Fibroblast of skin of scalp (primary cell): ENCODE results near the gene DENND2D.

ENCODE experiments used
- DNase-seq: peaks from one replicate; pipeline ENCODE4 v3.0.0-alpha.2; 2013

DENND2D gene

DNA sequence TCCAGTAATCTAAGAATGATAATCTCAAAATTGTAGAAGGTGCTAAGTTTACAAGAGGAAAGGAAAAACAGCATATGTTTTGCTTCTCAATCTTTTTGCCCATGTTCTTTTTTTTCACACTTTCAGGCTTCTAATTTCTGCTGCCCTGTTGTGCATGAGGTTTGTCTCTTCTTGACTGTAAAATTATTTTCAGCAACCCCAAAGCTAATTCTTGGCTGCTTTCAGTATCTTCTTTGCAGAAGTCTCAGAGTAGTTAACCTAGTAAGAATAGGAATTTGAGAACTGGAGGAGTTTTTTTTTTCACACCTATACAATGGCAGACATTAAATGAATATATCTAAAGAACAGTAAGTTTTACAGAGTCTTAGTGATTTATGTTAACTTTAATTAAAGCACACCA lies 26.4 kb downstream of the DENND2D start:
- no peak for DNase-seq

DNA sequence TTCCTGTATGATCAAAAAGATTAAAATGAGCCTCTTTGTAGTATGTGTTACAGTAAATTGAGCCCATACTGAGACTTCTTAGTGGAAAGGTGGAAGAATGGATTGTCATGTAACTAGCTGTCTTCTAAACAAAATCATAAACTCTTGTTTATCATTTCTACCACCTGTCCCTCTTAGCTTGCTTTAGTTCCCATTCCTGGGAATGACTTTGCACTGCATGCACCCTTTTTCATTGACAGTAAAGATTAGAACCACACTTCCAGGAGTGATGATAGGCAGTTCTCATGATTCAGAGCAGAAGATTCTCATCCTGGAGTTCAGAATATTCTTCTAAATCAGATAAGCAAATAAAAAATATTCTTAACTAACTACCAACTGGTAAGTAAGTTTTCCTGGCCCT lies 28.0 kb downstream of the DENND2D start:
- no peak for DNase-seq

DNA sequence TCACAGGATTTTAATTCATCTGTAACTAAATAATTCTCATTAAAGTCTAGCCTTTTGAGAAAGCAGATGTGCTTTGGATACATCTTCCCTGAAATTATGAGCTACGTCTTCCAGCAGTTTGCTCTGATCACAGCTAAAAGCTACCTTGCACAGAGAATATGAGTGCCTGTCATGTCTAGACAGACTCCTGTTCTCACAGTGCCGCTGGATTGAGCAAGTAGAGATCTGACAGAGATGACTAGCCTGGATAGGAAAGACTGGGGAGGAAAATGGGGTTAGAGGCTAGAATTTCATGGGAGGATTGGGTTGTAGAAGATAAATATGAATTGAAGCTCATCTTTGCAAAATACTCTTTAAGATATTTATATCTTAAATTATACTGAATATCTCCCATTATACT lies 36.3 kb downstream of the DENND2D start:
- DNase-seq: no peak

DNA sequence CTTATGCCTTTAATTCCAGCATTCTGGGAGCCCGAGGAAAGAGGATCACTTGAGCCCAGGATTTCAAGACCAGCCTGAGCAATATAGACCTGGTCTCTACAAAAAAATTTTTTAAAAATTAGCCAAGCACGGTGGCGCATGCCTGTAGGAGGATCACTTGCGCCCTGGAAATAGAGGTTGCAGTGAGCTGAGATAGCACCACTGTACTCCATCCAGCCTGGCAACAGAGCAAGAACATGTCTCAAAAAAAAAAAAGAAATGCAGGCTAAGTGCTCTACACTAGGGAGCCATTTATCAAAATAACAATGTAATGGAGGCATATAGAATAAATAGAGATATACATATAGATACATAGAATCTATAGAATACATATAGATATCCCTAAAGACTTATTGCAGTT lies 37.1 kb downstream of the DENND2D start:
- no peak for DNase-seq

DNA sequence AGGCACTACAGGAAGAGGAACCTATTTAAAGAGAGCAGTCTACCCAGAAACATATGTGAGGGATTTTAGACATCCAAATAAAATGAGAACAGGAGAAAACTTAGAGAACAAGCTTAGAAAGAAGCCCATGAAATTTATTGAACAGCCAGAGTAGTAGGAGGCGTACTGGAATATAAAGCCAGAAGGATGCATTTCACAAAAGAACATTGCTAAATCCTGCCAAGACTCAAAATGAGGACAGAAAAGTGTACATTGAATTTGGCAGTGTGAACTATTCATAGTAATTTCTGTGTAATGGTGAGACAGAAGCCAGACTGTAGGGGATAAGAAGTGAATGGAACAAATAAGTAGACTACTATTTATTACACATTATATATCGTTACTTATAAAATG lies 38.0 kb downstream of the DENND2D start:
- DNase-seq: no peak

DNA sequence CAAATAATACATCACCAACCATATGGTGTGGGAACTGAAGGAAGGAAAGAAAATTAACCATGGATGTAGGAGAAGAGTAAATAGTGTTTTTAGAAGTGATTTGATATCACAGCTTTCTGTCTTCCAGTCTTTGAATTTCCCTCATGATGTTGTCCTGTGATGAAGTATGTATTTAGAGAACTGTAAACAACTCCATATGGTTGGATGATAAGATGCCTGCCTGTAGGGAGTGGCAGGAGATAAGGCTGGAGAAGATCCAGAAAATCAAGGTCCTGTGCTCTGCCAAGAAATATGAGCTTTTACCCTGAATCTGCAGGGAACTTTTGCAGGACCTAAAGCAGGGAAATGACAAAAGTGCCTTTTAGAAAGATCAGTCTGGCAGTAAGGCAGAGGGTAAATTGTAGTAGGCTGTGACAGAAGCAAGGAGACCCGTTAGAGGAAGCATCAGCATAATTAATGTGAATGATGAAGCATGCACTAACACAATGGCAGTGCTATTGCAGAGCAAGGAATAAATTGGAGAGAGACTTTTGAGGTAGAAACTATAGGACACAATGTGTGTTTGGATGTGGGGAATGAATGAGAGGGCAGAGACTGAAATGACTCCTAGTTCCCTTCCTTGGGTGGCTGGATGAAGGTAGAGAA lies 38.5 kb downstream of the DENND2D start:
- DNase-seq: no peak

DNA sequence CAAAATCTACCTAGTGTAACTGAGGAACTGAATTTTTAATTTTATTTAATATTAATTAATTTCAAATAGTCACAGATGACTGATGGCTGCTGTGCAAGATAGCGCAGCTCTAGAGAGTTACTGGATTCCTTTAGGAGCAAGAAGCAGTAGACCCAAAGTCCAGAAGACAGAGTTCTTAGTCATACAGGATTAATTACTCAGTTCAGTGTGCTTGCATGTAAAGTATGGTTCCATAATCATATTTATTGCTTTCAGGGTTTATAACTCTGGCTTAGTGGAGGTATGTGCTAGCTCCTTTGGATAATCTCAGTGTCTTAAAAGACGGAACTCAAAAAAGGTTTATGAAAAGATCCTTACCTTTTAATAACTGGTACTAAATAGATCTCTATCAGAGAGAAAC lies 43.0 kb downstream of the DENND2D start:
- DNase-seq: no peak

DNA sequence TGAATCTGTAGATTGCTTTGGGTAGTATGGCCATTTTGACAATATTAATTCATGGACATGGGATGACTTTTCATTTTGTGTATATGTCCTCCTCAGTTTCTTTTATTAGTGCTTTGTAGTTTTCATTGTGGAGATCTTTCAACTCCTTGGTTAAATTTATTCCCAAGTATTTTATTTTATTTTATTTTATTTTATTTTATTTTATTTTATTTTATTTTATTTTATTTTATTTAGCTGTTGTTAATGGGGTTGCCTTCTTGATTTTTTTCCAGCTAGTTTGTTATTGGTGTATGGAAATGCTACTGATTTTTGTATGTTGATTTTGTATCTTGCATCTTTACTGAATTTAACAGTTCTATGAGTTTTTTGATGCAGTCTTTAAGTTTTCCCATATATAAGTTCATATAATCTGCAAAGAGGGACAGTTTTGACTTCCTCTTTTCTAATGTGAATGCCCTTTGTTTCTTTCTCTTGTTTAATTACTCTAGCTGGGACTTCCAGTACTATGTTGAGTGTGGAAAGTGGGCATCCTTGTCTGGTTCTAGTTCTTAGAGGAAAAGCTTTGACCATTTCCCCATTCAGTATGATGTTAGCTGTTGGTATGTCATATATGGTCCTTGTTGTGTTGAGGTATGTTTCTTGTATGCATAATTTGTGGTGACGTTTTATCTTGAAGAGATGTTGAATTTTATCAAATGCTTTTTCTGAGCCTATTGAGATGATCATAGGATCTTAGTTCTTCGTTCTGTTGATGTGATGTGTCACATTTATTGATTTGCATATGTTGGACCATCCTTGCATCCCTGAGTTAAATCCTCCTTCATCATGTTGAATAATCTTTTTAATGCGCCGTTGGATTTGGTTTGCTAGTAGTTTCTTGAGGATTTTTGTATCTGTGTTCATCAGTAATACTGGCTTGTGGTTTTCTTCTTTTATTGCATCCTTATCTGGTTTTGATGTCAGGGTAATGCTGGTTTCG lies 46.1 kb downstream of the DENND2D start:
- DNase-seq: no peak

DNA sequence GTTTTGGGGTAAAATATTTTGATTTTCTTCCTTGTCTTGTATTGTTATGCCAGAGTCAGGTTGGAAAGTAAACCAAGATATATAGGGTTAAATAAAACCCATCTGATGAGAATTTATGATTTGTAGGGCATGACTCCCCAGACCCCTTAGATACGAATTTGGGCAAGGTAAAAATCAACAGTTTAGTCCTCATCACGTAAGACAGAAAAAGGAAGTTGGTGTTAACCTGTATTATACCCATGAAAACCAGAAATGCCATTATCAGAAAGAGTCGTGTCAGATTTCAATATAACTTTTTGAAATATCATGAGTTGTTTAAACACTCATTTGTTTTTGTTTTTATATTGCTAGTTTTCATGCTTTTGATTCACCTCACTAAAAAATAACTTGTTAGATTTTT lies 48.6 kb downstream of the DENND2D start:
- DNase-seq: no peak

DNA sequence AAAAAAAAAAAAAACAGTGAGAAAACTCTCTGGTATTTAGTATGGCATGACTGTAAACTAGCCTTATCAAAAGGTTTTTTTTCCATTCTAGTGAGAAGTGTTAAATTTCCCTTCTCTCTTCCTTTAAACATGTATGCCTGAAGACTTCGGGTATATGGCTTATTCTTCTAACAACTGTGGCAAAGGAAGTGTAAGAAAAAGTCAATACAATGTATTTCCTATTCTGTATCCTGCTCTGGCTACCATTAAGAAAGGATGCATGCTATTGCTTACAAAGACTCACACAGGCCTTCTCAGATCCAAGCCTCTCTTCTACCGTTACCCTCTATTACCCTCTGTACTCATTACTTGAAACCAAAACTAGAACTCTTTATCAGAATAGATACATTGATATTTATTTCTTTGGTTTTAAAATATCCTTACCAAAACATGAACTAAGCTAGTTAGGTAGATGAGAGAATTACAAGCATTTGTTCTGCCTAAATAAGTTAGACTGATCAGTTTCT lies 52.0 kb downstream of the DENND2D start:
- DNase-seq: no peak

DNA sequence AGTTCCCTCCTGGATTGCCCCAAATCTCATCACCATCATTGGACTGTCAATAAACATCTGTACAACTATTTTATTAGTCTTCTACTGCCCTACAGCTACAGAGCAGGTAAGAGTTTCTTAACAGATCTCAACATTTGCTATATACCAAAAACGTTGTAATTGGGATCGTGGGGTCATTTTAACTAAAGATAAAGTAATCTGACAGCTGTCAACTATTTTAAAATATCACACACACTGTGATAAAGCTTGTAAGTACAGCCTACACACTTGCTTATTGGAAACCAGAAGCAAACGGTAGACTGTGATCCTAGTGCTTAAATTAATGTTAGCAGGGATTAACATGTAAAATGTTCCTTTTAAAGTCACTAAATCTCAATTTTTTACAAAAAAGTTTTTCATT lies 52.5 kb downstream of the DENND2D start:
- no peak for DNase-seq

DNA sequence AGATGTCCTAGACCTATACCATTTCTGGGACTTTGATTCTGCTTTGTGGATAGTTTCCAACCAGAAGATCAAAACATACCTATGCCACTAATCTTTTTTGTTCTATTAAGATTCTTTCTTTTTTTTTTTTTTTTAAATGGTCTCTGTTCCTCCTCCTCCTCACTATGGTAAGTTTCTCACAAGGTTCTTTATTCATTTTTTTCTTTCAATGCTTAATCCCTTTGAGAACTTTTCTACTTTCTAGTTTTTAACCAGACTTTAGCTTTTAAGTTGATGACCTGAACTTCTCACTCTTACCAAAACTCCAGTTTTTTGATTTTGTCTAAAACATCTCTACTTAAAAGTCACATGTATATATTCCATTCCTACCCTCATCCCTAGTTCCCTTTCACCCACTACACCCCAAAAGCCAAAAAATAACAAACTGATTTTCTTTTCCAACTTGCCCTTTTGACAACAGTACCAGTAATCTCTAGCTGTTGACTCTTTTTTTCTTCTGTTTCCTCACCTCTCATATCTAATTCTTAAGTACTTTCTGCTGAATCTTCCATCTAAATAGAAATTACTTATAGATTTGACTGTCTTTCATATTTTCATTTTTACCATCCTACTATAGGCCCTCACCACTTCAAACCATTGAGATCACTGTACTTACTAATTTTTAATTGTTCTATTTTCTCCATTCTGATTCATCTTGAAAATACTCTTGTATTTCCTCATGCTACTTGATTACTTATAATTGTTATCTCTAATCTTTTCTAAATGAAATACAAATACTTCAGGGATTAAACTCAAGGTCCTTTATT lies 54.3 kb downstream of the DENND2D start:
- DNase-seq: no peak

DNA sequence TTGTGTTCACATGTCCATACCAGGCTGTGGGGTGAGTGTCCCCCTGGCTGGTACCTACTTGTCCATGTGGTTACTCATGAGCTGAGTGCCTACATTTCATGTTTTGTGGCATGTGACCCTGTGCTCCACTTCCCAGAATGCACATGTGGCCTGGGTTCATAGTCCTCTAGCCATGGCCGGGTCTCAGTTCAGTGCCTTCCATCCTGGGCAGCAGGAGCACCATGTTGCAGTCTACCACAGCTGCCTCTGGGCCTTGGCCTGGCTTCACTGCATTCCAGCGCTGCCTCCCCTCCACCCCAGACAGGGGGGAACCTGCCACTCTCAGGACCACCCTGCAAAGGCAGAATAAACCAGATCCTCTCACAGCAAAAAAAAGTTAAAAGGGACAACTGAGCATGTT lies 54.9 kb downstream of the DENND2D start:
- DNase-seq: no peak

DNA sequence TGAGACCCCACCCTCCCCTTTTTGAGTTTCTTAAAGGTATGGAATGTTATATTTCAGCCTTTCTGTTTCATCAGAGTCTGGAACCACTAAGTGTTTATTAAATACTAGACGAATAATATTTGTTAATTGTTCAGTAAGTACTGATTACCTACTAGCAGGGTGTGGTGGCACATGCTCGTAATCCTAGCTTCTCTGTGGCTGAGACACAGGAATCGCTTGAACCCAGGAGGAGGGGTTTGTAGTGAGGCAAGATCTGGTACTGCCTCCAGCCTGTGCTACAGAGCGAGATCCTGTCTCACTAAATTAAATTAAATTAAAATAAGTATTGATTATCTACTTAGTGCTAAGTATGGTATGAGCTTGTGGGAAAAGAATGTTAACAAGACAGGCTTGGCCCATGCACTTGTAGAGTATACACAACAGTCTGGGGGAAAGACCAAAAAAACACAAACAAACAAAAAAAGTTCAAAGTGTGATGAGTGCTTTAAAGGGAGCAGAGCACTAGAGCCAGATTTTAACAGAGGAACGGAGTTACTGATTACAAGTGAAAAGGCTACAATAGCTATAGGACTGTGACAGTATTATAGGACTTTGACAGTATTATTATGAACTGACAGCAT lies 58.0 kb downstream of the DENND2D start:
- DNase-seq: no peak

DNA sequence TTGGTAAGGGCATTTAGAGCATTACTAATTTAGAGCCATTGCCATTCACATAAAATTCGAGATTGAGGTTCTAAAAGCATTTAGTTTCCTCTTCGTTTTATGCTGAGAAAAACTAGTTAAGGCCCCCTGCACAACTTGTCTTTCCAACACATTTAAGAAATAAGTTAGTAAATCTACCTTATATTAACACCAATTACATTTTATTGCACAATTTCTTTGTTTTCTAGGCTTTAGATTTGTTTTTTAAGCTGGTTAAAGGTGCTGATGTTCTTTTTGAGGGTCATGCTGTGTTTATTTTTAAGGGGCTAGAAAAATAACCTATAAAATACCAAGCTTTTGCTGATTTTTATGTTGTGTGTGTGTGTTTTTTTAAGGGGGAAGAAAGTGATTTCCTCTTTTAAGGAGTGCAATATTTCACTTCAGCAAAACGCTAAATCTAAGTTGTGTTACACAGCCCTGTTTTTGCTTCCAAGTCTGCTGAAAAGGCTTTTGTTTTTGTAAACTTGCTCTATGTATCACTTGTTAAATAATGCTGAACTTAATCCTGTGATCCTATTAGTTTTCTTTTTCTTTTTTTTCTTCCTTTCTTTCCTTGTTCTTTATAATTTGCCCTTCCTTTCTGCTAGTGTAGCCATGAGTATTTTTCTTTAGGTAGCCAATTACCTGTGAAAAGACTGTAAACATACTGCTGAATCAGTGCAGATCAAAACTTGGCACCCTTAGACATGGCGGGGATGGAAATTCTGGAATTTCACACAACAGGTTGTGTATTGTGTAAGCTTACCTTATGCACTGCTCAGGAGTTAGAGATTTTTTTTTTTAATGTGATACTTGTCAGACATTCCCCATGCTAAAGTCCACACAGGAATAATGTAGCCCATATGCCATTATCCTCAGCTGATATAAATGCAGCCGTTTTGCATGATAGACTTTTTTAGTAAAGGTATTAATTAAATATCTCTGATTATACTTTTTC lies 58.9 kb downstream of the DENND2D start:
- no peak for DNase-seq

DNA sequence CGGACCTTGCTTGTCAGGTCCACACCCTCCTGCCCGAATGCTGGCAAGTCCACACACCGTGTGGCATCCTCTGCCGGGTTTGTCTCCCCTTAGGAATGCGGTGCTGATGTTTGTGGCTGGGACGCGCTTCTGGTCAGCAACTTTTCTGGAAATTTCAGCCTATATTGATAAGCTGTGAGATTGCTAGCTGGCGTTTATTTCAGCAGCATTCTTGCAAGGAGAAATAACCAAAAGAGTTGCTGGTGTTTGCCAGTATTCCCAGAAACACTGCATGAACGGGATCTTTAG lies 59.8 kb downstream of the DENND2D start:
- peak; percentile 39 for DNase-seq

DNA sequence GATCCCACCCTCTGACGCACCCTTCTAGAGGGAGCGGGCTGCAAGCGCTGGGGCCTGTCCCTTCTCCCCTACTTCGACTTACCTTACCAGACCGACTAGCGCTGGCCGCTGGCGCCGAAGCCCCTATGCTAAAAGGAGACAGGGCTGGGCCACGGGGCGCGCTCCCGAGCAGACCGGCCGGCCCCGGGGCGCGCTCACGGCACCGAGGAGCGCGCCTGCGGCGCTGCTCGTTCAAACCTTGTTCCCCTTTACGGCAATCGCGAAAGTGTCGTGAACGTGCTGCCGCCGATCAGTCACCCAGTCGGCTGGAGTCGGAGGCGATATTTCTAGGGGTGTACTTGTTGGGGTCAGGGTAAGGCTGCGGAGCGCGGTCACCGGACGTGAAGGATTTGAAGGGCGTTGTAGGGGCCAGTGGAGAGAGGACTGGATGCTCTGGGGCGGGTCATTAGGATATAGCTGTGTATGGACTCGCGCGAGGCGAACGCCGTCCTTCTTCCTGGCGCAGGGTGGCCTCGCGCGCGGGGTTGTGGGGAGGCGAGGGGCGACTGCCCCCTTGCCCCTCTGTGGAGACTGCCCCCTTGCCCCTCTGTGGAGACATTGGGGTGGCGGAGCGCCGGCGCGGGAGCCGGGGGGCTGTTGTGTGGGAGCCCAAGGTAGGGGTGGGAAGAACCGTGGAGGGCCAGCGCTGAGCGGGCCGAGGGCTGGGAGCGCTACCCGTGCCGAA lies 60.3 kb downstream of the DENND2D start, which contains the start of the genes CEPT1 and DRAM2:
Gene CEPT1, plus strand, starts transcription at position 268 of the 724 bp plus-strand sequence. CDS start 7,492 bp downstream, outside the sequence.
Gene DRAM2, minus strand, starts transcription at position 138 of the 724 bp plus-strand sequence. CDS start 8,539 bp downstream, outside the sequence.
- DNase-seq: peak; percentile 95

DNA sequence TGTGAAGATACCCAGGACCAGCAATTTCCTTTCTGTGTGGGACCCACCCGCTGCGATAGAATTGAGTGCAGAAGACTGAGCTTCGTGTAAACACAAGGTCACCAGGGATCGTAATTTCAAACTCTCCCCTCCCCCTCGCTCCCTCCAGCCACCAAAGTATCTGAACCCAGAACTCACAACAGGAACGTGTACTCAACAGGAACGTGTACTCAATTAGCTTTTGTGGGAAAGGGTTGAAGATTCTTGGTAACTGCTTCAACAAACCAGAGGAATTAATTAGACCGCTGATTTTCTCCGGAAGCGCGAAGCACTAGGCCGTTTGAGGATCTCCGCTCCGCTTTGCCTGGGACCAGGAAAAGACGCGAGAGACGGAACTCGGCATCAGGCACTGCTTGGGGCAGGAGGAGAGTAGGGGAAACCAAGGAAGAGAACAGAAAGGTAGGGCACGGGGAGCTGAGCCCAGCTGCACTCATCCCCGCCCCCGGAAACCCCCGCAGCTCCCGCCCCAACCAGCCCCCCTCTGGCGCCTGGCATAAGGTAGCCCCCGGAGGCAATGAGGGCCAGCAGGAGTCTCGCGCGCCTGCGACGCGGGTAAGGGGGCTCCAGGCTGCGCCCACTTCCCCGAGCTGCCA lies 61.0 kb downstream of the DENND2D start:
- peak; percentile 56 for DNase-seq
